BE2C (cell line): ENCODE measurements around the gene MUC4.

Source experiments
- DNase-seq: peaks from one replicate; pipeline ENCODE4 v3.0.0-alpha.2; 2020
- H3K27me3 ChIP-seq: fragments of 250-450 bp; sonication (Bioruptor Pico); 2 replicates; pipeline ENCODE4 v1.5.1; 2020; ENCODE audit warnings: mild to moderate bottlenecking
- H3K36me3 ChIP-seq: fragments of 250-450 bp; sonication (Bioruptor Pico); 2 replicates; pipeline ENCODE4 v1.5.1; 2020; ENCODE audit warnings: mild to moderate bottlenecking
- H3K4me1 ChIP-seq: fragments of 250-450 bp; sonication (Bioruptor Pico); 2 replicates; pipeline ENCODE4 v1.5.1; 2020
- H3K4me3 ChIP-seq: 2 replicates; pipeline ENCODE4 v1.5.1; 2011; ENCODE audit warnings: low read depth, low read length
- H3K9me3 ChIP-seq: fragments of 250-450 bp; sonication (Bioruptor Pico); 2 replicates; pipeline ENCODE4 v1.5.1; 2020
- CTCF ChIP-seq: IDR thresholded peaks from 2 replicates; pipeline ENCODE4 v1.5.1; 2012; ENCODE audit warnings: mild to moderate bottlenecking, low read depth, low read length

The MUC4 gene

GRCh38 chr3:195701042-195701915 lies 110.5 kb downstream of the MUC4 start:
- no peaks in the 10 kb centered on the region for H3K4me1 ChIP-seq

GRCh38 chr3:195700319-195700718 lies 111.4 kb downstream of the MUC4 start:
- H3K9me3 ChIP-seq = no peaks in the 10 kb centered on the region
- no peak overlapping the region for H3K4me3 ChIP-seq
- H3K36me3 ChIP-seq = peaks cover 3% of the 10 kb centered on the region; the same call in 1 of the 2 replicates
- H3K4me1 ChIP-seq = no peaks in the 10 kb centered on the region
- no peaks in the 10 kb centered on the region for H3K27me3 ChIP-seq
- TF ChIP-seq CTCF = no peak
- no peak for DNase-seq

More at GRCh38 chr3:195701042-195701915, 110.5 kb downstream of the MUC4 start:
- no peak for TF ChIP-seq CTCF
- Histone ChIP-seq H3K27me3 (no peaks in the 10 kb centered on the region), H3K36me3 (no peaks in the 10 kb centered on the region), H3K9me3 (no peaks in the 10 kb centered on the region), H3K4me3 (no peak overlapping the region)
- no peak for DNase-seq

GRCh38 chr3:195699860-195700259 lies 111.9 kb downstream of the MUC4 start:
- DNase-seq = no peak
- no peak for TF ChIP-seq CTCF
- H3K27me3 ChIP-seq = no peaks in the 10 kb centered on the region
- no peaks in the 10 kb centered on the region for H3K4me1 ChIP-seq
- peaks cover 5% of the 10 kb centered on the region; the same call in 1 of the 2 replicates for H3K36me3 ChIP-seq
- no peak overlapping the region for H3K4me3 ChIP-seq
- H3K9me3 ChIP-seq = no peaks in the 10 kb centered on the region

GRCh38 chr3:195699388-195699771 lies 112.3 kb downstream of the MUC4 start:
- H3K9me3 ChIP-seq = no peaks in the 10 kb centered on the region
- no peak for TF ChIP-seq CTCF
- H3K4me1 ChIP-seq = no peaks in the 10 kb centered on the region
- no peak for DNase-seq
- peaks cover 5% of the 10 kb centered on the region; the same call in 1 of the 2 replicates for H3K36me3 ChIP-seq
- no peak overlapping the region for H3K4me3 ChIP-seq
- no peaks in the 10 kb centered on the region for H3K27me3 ChIP-seq

GRCh38 chr3:195698647-195699387 lies 112.9 kb downstream of the MUC4 start:
- no peaks in the 10 kb centered on the region for H3K4me1 ChIP-seq
- no peak for DNase-seq
- TF ChIP-seq CTCF = no peak
- H3K9me3 ChIP-seq = no peaks in the 10 kb centered on the region
- no peaks in the 10 kb centered on the region for H3K27me3 ChIP-seq
- peaks cover 5% of the 10 kb centered on the region; the same call in 1 of the 2 replicates for H3K36me3 ChIP-seq
- no peak overlapping the region for H3K4me3 ChIP-seq

GRCh38 chr3:195698325-195698646 lies 113.4 kb downstream of the MUC4 start:
- TF ChIP-seq CTCF = no peak
- Histone ChIP-seq H3K4me1 (no peaks in the 10 kb centered on the region), H3K9me3 (no peaks in the 10 kb centered on the region), H3K4me3 (no peak overlapping the region), H3K27me3 (no peaks in the 10 kb centered on the region), H3K36me3 (peaks cover 5% of the 10 kb centered on the region; the same call in 1 of the 2 replicates)
- DNase-seq = no peak
